SK-N-SH treated with all-trans-retinoic acid at 6 μM for 48 hours (cell line): ENCODE data around the gene ARF3.

Experiments used
- ATAC-seq: fragments of 200-7000 bp; cut with Tn5 transposase; 3 replicates; pipeline ENCODE4 v1.9.1; 2020; ENCODE audit warnings: mild to moderate bottlenecking, moderate library complexity
- ARNTL ChIP-seq: fragments of 450-650 bp; formaldehyde crosslinking; IDR thresholded peaks from 2 replicates; pipeline ENCODE4 v1.5.0; 2020; ENCODE audit warnings: low read depth, mild to moderate bottlenecking, moderate library complexity, borderline replicate concordance
- BACH2 ChIP-seq: fragments of 250-450 bp; sonication (Bioruptor Pico); IDR thresholded peaks from 2 replicates; pipeline ENCODE4 v1.9.0; 2021; ENCODE audit warnings: mild to moderate bottlenecking, borderline replicate concordance
- CSDC2 ChIP-seq: fragments of 250-450 bp; sonication (Bioruptor Pico); IDR thresholded peaks from 2 replicates; pipeline ENCODE4 v1.5.0; 2020; ENCODE audit warnings: mild to moderate bottlenecking, moderate library complexity
- GLIS3 ChIP-seq: fragments of 250-450 bp; sonication (Bioruptor Pico); IDR thresholded peaks from 2 replicates; pipeline ENCODE4 v1.5.0; 2020; ENCODE audit warnings: mild to moderate bottlenecking, moderate library complexity
- ISL1 ChIP-seq: fragments of 250-450 bp; sonication (Bioruptor Pico); IDR thresholded peaks from 2 replicates; pipeline ENCODE4 v2.1.2; 2022; ENCODE audit warnings: mild to moderate bottlenecking, moderate library complexity
- OSR1 ChIP-seq: fragments of 250-450 bp; sonication (Bioruptor Pico); IDR thresholded peaks from 2 replicates; pipeline ENCODE4 v1.8.0; 2022; ENCODE audit warnings: moderate library complexity, mild to moderate bottlenecking, inconsistent platforms
- PPARA ChIP-seq: fragments of 250-450 bp; sonication (Bioruptor Pico); IDR thresholded peaks from 2 replicates; pipeline ENCODE4 v1.5.0; 2020; ENCODE audit warnings: mild to moderate bottlenecking, borderline replicate concordance
- RARB ChIP-seq: fragments of 250-450 bp; sonication (Bioruptor Pico); IDR thresholded peaks from 2 replicates; pipeline ENCODE4 v1.8.0; 2021; ENCODE audit warnings: mild to moderate bottlenecking, moderate library complexity
- TCF4 ChIP-seq: fragments of 250-450 bp; sonication (Bioruptor Pico); IDR thresholded peaks from 2 replicates; pipeline ENCODE4 v1.8.0; 2021; ENCODE audit warnings: mild to moderate bottlenecking, moderate library complexity, borderline replicate concordance
- TOX ChIP-seq: fragments of 250-450 bp; sonication (Bioruptor Pico); IDR thresholded peaks from 2 replicates; pipeline ENCODE4 v1.8.0; 2021; ENCODE audit warnings: mild to moderate bottlenecking, moderate library complexity, borderline replicate concordance
- ZC3H10 ChIP-seq: fragments of 250-450 bp; sonication (Bioruptor Pico); IDR thresholded peaks from 2 replicates; pipeline ENCODE4 v1.5.1; 2021; ENCODE audit warnings: mild to moderate bottlenecking, moderate library complexity
- ZFP3 ChIP-seq: fragments of 250-450 bp; sonication (Bioruptor Pico); IDR thresholded peaks from 2 replicates; pipeline ENCODE4 v1.5.0; 2020; ENCODE audit warnings: mild to moderate bottlenecking, moderate library complexity
- ZFP30 ChIP-seq: fragments of 450-650 bp; formaldehyde crosslinking; IDR thresholded peaks from 2 replicates; pipeline ENCODE4 v1.5.0; 2022; ENCODE audit warnings: mild to moderate bottlenecking, moderate library complexity
- ZNF565 ChIP-seq: fragments of 450-650 bp; formaldehyde crosslinking; conservative IDR thresholded peaks from 2 replicates; pipeline ENCODE4 v1.5.0; 2020; ENCODE audit warnings: low read depth, mild to moderate bottlenecking, moderate library complexity
- ZNF70 ChIP-seq: fragments of 450-650 bp; formaldehyde crosslinking; IDR thresholded peaks from 2 replicates; pipeline ENCODE4 v1.5.0; 2020; ENCODE audit warnings: mild to moderate bottlenecking, moderate library complexity
- ZNF8 ChIP-seq: fragments of 450-650 bp; formaldehyde crosslinking; IDR thresholded peaks from 2 replicates; pipeline ENCODE4 v1.5.0; 2020; ENCODE audit warnings: mild to moderate bottlenecking, moderate library complexity
- TF ChIP-seq, protein P1 (sequence below): fragments of 250-450 bp; sonication (Bioruptor Pico); IDR thresholded peaks from 2 replicates; pipeline ENCODE4 v1.5.1; 2020; ENCODE audit warnings: low read depth, mild to moderate bottlenecking, moderate library complexity
- TF ChIP-seq, protein P2 (sequence below): fragments of 250-450 bp; sonication (Bioruptor Pico); IDR thresholded peaks from 2 replicates; pipeline ENCODE4 v1.5.0; 2020; ENCODE audit warnings: mild to moderate bottlenecking, moderate library complexity
- TF ChIP-seq, protein P3 (sequence below): fragments of 250-450 bp; sonication (Bioruptor Pico); IDR thresholded peaks from 2 replicates; pipeline ENCODE4 v1.8.0; 2021; ENCODE audit warnings: low read depth, mild to moderate bottlenecking, moderate library complexity, borderline replicate concordance
- TF ChIP-seq, protein P4 (sequence below): fragments of 250-450 bp; sonication (Bioruptor Pico); IDR thresholded peaks from 2 replicates; pipeline ENCODE4 v1.5.1; 2021; ENCODE audit warnings: mild to moderate bottlenecking, moderate library complexity
- TF ChIP-seq, protein P5 (sequence below): fragments of 250-450 bp; sonication (Bioruptor Pico); IDR thresholded peaks from 2 replicates; pipeline ENCODE4 v1.8.0; 2020; ENCODE audit warnings: mild to moderate bottlenecking, moderate library complexity, borderline replicate concordance

ARF3 gene

DNA sequence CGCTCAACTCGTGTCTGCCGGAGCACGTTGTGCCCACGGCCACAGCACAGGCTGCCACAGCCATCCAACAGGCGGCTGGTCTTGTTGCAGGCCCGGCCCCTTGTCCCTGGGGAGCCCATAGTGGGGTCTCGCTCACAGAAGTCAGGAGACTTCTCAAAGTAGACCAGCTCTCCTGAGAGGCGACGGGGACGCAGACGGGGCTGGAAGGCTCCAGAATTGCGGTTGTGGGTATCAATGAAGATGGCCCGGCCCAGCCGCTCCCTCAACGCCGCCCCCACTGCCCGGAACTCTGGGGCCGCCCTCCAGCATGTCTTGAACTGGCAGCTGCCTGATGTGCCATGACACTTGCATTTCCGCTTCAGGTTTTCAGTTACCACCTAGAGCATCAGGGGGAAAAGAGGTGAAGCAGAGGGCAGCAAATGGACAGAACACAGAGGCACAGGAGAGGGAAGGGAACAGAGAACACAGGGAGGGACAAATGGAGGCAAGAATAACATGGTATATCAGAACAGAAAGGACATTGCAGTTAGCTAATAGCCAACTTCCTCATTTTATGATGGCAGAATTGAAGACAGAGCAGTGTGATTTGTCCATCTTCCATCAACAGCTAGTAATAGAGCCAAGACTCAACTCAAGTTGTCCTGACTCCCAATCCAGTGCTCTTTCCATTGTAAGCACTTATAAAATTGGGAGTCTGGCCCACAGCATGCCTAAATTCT lies 9.0 kb upstream of the ARF3 start:
- ATAC-seq, result no peak

DNA sequence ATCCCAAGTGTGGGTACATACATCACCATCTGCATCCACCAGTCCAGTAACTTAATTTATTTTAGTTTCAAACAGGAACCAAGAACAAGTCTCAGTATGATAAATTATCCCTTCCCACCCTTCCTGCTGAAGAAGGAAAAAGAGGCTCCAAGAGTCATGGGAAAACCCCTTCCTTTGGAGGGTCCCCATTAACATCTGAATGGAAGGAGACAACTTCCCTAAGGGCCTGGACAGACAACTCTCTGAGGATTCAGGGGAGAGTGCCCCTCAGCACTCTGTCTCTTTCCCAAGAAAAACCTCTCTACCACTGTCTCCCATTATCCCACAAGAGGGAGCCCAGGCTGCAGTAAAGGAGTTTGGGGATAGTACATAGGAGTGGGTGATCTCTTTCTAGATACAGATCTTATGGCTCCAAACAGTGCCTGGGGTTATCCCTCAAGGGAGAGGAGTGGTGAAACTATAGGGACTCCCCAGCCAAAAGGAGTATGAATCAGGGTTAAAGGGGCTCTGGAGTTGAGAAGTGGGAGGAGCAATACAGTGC lies 8.1 kb upstream of the ARF3 start:
- peak; percentile 82 for ATAC-seq
- TF ChIP-seq RARB, result no peak
- TF ChIP-seq GLIS3, result no peak
- TF ChIP-seq OSR1 (CRISPR knock-in tag), result no peak
- TF ChIP-seq ZFP3 (CRISPR knock-in tag), result no peak
- no peak for TF ChIP-seq TCF4 (CRISPR knock-in tag)
- no peak for TF ChIP-seq ZNF70 (CRISPR knock-in tag)
- no peak for TF ChIP-seq ZNF565
- TF ChIP-seq ZFP30 (CRISPR knock-in tag), result no peak
- TF ChIP-seq, protein P1, sequence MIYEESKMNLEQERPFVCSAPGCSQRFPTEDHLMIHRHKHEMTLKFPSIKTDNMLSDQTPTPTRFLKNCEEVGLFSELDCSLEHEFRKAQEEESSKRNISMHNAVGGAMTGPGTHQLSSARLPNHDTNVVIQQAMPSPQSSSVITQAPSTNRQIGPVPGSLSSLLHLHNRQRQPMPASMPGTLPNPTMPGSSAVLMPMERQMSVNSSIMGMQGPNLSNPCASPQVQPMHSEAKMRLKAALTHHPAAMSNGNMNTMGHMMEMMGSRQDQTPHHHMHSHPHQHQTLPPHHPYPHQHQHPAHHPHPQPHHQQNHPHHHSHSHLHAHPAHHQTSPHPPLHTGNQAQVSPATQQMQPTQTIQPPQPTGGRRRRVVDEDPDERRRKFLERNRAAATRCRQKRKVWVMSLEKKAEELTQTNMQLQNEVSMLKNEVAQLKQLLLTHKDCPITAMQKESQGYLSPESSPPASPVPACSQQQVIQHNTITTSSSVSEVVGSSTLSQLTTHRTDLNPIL (CRISPR knock-in tag), result no peak

More for the DNA sequence above, 9.0 kb upstream of the ARF3 start:
- TF ChIP-seq, protein P2, sequence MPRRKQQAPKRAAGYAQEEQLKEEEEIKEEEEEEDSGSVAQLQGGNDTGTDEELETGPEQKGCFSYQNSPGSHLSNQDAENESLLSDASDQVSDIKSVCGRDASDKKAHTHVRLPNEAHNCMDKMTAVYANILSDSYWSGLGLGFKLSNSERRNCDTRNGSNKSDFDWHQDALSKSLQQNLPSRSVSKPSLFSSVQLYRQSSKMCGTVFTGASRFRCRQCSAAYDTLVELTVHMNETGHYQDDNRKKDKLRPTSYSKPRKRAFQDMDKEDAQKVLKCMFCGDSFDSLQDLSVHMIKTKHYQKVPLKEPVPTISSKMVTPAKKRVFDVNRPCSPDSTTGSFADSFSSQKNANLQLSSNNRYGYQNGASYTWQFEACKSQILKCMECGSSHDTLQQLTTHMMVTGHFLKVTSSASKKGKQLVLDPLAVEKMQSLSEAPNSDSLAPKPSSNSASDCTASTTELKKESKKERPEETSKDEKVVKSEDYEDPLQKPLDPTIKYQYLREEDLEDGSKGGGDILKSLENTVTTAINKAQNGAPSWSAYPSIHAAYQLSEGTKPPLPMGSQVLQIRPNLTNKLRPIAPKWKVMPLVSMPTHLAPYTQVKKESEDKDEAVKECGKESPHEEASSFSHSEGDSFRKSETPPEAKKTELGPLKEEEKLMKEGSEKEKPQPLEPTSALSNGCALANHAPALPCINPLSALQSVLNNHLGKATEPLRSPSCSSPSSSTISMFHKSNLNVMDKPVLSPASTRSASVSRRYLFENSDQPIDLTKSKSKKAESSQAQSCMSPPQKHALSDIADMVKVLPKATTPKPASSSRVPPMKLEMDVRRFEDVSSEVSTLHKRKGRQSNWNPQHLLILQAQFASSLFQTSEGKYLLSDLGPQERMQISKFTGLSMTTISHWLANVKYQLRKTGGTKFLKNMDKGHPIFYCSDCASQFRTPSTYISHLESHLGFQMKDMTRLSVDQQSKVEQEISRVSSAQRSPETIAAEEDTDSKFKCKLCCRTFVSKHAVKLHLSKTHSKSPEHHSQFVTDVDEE (CRISPR knock-in tag), result no peak
- TF ChIP-seq TCF4 (CRISPR knock-in tag) (no peak), PPARA (CRISPR knock-in tag) (no peak), ZNF565 (no peak)
- TF ChIP-seq, protein P3, sequence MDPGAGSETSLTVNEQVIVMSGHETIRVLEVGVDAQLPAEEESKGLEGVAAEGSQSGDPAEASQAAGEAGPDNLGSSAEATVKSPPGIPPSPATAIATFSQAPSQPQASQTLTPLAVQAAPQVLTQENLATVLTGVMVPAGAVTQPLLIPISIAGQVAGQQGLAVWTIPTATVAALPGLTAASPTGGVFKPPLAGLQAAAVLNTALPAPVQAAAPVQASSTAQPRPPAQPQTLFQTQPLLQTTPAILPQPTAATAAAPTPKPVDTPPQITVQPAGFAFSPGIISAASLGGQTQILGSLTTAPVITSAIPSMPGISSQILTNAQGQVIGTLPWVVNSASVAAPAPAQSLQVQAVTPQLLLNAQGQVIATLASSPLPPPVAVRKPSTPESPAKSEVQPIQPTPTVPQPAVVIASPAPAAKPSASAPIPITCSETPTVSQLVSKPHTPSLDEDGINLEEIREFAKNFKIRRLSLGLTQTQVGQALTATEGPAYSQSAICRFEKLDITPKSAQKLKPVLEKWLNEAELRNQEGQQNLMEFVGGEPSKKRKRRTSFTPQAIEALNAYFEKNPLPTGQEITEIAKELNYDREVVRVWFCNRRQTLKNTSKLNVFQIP (CRISPR knock-in tag), result no peak

DNA sequence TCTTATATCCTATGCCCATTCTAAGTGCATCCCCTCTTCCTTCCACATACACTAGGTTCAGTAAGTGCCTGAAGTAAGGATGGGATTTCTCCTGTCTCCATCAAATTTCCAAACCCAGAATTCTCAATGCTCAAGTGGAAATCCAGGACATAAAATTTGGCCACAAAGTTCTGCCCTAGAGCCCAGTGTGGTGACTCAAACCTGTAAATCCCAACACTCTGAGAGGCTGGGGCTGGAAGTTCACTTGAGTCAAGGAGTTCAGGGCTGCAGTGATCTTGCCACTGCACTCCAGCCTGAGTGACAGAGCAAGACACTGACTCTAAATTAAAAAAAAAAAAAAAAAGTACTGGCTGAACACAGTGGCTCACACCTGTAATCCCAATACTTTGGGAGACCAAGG lies 4.5 kb upstream of the ARF3 start:
- TF ChIP-seq BACH2, result no peak
- TF ChIP-seq TOX (CRISPR knock-in tag), result no peak
- no peak for TF ChIP-seq OSR1 (CRISPR knock-in tag)
- TF ChIP-seq, protein P4, sequence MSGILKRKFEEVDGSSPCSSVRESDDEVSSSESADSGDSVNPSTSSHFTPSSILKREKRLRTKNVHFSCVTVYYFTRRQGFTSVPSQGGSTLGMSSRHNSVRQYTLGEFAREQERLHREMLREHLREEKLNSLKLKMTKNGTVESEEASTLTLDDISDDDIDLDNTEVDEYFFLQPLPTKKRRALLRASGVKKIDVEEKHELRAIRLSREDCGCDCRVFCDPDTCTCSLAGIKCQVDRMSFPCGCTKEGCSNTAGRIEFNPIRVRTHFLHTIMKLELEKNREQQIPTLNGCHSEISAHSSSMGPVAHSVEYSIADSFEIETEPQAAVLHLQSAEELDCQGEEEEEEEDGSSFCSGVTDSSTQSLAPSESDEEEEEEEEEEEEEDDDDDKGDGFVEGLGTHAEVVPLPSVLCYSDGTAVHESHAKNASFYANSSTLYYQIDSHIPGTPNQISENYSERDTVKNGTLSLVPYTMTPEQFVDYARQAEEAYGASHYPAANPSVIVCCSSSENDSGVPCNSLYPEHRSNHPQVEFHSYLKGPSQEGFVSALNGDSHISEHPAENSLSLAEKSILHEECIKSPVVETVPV (CRISPR knock-in tag), result no peak
- TF ChIP-seq CSDC2 (CRISPR knock-in tag), result no peak
- no peak for TF ChIP-seq ZFP30 (CRISPR knock-in tag)
- no peak for TF ChIP-seq ZNF70 (CRISPR knock-in tag)
- TF ChIP-seq TCF4 (CRISPR knock-in tag), result no peak
- TF ChIP-seq, all 23 proteins: peak for 0
- no peak for ATAC-seq

DNA sequence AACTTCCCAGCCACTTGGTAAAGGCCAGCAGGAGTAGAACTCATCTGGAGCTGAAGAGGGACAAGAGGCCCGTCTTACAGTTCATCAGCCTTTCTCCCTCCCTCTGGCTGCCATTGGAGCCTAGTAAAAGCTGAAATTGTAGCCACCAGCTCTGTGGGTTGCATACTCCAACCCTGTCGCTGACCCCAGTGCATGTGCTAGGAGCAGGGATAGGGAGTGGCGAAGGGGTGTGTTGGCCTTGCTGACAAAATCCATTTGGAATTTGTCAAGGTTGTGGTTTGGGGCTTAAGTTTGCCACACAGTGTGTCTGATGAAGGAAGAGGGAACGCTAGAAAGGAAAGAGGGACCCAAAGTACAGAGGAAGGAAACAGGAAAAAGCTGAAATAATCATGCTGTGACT lies 4.0 kb upstream of the ARF3 start:
- ATAC-seq, result no peak
- TF ChIP-seq, protein P2 (CRISPR knock-in tag), result no peak
- no peak for TF ChIP-seq ZFP3 (CRISPR knock-in tag)
- TF ChIP-seq, protein P5, sequence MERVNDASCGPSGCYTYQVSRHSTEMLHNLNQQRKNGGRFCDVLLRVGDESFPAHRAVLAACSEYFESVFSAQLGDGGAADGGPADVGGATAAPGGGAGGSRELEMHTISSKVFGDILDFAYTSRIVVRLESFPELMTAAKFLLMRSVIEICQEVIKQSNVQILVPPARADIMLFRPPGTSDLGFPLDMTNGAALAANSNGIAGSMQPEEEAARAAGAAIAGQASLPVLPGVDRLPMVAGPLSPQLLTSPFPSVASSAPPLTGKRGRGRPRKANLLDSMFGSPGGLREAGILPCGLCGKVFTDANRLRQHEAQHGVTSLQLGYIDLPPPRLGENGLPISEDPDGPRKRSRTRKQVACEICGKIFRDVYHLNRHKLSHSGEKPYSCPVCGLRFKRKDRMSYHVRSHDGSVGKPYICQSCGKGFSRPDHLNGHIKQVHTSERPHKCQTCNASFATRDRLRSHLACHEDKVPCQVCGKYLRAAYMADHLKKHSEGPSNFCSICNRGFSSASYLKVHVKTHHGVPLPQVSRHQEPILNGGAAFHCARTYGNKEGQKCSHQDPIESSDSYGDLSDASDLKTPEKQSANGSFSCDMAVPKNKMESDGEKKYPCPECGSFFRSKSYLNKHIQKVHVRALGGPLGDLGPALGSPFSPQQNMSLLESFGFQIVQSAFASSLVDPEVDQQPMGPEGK (CRISPR knock-in tag), result no peak
- TF ChIP-seq ZC3H10 (CRISPR knock-in tag), result no peak
- no peak for TF ChIP-seq ISL1 (CRISPR knock-in tag)
- no peak for TF ChIP-seq ZNF8 (CRISPR knock-in tag)
- TF ChIP-seq CSDC2 (CRISPR knock-in tag), result no peak
- TF ChIP-seq ARNTL (CRISPR knock-in tag), result no peak
- no peak for TF ChIP-seq RARB
- TF ChIP-seq BACH2, result no peak
- TF ChIP-seq TOX (CRISPR knock-in tag), result no peak
- TF ChIP-seq, protein P3 (CRISPR knock-in tag), result no peak
